ENCODE data around the gene PPIF.

Gene PPIF

DNA sequence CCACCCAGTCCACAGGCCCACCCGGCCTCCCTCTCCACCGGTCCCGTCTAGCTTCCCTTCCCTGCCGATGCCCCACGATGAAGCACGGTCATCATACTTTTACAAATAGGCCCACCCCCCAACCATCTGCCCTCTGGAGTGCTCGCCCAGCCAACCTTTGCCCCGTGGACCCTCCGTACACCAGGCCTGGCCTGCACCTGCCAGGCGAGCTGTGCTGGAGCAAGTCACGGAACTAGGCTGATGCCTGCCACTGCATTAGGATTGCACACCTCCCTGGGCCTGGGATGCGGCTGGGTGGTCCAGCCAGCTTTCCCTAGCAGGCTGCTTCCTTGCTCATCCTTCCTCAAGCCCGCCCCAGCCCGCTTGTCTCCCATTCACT lies 44.7 kb downstream of the PPIF start:
- no peak for DNase-seq (ENCODE audit: extremely low read depth, low read depth)
- TF ChIP-seq, protein P1, sequence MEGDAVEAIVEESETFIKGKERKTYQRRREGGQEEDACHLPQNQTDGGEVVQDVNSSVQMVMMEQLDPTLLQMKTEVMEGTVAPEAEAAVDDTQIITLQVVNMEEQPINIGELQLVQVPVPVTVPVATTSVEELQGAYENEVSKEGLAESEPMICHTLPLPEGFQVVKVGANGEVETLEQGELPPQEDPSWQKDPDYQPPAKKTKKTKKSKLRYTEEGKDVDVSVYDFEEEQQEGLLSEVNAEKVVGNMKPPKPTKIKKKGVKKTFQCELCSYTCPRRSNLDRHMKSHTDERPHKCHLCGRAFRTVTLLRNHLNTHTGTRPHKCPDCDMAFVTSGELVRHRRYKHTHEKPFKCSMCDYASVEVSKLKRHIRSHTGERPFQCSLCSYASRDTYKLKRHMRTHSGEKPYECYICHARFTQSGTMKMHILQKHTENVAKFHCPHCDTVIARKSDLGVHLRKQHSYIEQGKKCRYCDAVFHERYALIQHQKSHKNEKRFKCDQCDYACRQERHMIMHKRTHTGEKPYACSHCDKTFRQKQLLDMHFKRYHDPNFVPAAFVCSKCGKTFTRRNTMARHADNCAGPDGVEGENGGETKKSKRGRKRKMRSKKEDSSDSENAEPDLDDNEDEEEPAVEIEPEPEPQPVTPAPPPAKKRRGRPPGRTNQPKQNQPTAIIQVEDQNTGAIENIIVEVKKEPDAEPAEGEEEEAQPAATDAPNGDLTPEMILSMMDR (IDR thresholded peaks at IDR 0.05; ENCODE audit: low read depth, low read length): no peak

DNA sequence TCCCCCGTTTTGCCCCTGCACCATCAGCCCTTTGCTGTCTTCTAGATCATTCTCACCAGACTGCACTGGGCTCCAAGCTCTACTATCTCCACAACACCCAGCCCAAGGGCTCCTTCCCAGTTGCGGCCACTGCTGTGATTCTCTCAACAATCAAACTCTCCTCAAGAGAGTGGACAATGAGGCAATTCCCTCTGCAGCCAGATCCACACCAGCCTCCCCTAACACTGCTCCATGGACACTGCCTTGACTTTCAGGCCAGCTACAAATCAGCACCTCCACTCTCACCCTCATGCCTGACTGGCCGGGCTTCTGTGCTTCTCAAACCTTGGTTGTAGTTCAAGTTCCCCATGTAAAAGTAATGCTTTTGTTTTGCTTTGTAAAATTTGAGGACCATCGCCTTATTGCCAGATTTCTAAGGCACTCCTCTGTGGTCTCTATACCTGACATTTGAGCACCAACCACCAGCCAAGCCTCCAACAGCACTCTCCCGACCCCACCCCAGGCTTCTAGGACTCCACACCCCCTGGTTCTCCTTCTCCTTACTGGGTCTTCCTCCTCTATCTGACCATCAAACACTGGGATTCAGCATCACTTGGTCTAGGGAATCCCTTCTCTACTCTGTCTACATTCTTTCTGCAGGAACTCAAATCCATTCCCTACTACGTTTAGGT lies 45.4 kb downstream of the PPIF start:
- TF ChIP-seq, protein P1 (IDR thresholded peaks at IDR 0.05; ENCODE audit: low read depth, low read length): no peak
- DNase-seq (ENCODE audit: extremely low read depth, low read depth): no peak

DNA sequence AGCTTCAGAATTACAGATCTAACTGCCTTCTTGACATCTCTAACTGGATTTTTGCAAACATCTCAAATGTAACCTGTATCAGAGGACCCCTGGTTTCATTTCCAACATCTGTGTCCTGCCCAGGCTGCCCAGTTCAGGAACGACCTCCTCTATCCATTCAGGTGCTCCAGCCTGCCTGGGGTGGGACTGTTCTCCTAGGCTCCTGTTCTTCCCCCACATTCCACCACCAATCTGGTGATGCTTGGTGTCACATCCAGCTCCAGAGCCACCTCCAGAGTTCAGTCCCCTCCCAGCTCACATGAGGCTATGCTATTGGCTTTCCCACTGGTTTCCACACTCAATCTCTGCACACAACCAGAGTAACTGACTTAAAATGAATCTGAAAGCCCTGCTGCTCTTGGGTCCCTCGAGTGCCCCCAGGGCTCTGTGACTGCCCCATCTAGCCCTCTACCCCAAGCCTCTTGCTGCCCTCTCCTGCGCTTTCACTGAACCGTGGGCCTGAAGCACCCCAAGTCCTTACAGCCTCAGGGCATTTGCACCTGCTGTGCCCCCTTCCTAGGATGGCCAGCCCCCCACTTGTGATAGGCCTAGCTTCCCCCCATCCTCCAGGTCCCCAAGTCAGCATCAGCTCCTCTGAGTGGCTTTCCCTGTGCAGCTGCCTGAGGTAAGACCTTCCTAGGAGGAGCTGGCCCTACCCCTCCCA lies 46.1 kb downstream of the PPIF start:
- TF ChIP-seq, protein P1 (IDR thresholded peaks at IDR 0.05; ENCODE audit: low read depth, low read length): no peak

DNA sequence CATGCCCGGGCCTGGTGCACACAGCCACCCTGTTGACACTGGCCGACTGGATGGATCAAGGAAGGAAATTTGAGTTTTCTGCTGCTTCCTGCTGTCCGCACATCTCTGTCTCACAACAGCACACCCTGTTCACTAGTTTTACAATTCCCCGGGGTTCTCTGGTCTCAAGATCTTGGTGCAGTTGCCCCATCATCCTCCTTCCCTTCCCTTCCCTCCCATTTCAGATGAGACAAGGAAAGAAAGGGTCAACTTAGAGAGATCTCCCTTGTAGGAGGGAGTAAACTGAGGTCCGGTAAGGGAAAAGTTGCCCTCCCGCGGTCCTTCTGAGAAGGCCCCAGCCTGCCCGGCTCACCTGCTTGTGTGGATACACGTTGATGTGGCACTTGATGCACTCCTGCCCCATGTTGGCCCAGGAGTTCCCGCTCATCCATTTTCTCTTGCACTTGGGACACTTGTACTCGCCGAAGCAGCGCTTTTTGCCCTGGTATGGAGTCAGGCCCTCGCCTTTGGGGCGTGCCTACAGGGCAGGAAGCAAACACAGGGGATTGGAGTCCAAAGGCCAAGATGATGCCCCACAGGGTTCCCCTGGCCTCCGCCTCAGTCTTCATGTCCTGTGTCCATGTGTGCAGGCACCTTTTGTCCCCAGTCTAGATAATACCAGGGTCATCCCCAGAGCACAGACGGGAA lies 46.8 kb downstream of the PPIF start:
- TF ChIP-seq, protein P1 (IDR thresholded peaks at IDR 0.05; ENCODE audit: low read depth, low read length): no peak
- DNase-seq (ENCODE audit: extremely low read depth, low read depth): no peak

More for the DNA sequence above, 46.1 kb downstream of the PPIF start:
- DNase-seq (ENCODE audit: extremely low read depth, low read depth): no peak

DNA sequence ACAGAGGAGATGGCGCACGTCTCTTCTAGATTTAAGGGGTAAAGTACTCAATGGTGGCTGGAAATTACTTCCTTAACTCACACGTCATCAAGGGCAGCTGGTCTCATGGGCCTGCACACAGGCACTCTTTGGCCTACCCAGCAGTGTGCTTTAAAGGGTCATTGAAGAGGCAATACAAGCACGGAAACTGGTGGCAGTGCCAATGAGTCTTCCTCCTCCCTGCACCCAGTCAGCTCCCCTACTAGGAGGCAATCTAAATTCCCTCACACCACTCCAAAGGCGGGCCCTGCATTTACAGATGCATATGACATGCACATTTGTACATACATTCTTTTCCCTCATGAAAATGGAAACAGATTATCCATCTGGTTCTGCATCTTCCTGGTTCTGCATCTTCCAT lies 47.4 kb downstream of the PPIF start:
- TF ChIP-seq, protein P1 (IDR thresholded peaks at IDR 0.05; ENCODE audit: low read depth, low read length): no peak
- DNase-seq (ENCODE audit: extremely low read depth, low read depth): no peak

DNA sequence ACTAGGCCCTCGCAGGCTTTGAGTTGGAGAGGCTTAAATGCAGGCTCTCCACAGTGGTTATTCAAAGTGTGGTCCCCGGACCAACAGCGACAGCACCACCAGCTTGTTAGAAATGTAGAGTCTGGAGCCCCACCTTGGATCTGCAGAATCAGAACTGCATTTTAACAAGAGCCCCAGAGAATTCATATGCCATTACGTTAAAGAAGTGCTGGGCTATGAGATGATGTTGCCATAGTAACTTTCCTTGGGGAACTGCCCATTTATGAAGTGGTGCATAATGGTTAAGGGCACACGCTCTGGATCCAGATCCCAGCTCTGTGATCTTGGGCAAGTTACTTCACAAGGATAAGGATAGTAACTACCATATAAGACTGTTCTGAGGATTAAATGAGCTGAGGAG lies 49.3 kb downstream of the PPIF start:
- TF ChIP-seq, protein P1 (IDR thresholded peaks at IDR 0.05; ENCODE audit: low read depth, low read length): no peak

DNA sequence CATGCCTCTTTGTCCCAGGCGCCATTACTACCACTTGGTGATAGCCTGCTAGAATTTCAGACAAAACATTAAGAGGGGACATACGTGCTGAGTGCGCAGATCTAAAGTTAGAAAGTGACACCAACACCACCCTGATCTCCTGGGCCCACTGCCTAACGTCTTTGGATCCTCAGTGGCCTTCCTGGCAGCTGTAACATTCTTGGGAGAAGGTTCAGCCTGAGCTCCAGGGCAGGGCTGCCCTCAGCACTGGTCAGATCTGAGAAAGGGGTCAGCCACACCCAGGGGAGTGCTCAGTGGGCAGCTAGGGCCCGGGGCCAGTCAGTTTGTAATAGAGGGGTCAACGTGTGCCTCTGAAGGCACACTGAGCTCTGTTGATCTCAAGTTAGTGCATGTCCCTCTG lies 49.8 kb downstream of the PPIF start:
- TF ChIP-seq, protein P1 (IDR thresholded peaks at IDR 0.05; ENCODE audit: low read depth, low read length): no peak
- no peak for DNase-seq (ENCODE audit: extremely low read depth, low read depth)

More for the DNA sequence above, 49.3 kb downstream of the PPIF start:
- no peak for DNase-seq (ENCODE audit: extremely low read depth, low read depth)
